Panc1 (cell line): Measurements from ENCODE around the gene OAT. TPM values are rescaled to one million over a fixed set of nuclear protein-coding genes. Genes with fewer than 3 reads are reported as not detected.

Experiments used
- ATAC-seq: fragments of 200-7000 bp; cut with Tn5 transposase; 2 replicates; pipeline ENCODE4 v1.9.1; 2020; ENCODE audit warnings: mild to moderate bottlenecking, moderate library complexity
- BruUV-seq: library from RNA; stranded (reverse); fragments of 400-500 nt; replicated peaks from 2 replicates; lab custom pipeline; 2021; lab: Mats Ljungman, UMichigan
- CTCF ChIA-PET: fragments of 300-600 bp; sonication (Branson Sonifier 250); formaldehyde crosslinking; loops from one replicate; lab custom pipeline; 2022; ENCODE audit warnings: antibody characterized with exemption; lab: Charles Lee
- POLR2A ChIA-PET: fragments of 300-600 bp; sonication (Branson Sonifier 250); formaldehyde crosslinking; loops from one replicate; lab custom pipeline; 2022; ENCODE audit warnings: antibody characterized with exemption; lab: Charles Lee
- DNase-seq: peaks from one replicate; pipeline ENCODE4 v3.0.0-alpha.2; 2010; ENCODE audit warnings: low read depth, low spot score
- H3K27ac ChIP-seq: 2 replicates; pipeline ENCODE4 v1.5.1; 2011; ENCODE audit warnings: mild to moderate bottlenecking, low read length, inconsistent platforms
- H3K27me3 ChIP-seq: fragments of 200-500 bp; sonication (Bioruptor generic); 2 replicates; pipeline ENCODE4 v1.6.0; 2014; ENCODE audit warnings: low read length, inconsistent platforms; ENCODE audit not compliant: control insufficient read depth, insufficient read depth
- H3K36me3 ChIP-seq: fragments of 200-500 bp; sonication (Bioruptor generic); 2 replicates; pipeline ENCODE4 v1.5.1; 2014; ENCODE audit warnings: inconsistent platforms, mild to moderate bottlenecking, low read length, moderate library complexity; ENCODE audit not compliant: control insufficient read depth, insufficient read depth
- H3K4me1 ChIP-seq: 2 replicates; pipeline ENCODE4 v1.5.1; 2011; ENCODE audit warnings: inconsistent platforms, mild to moderate bottlenecking, low read length, moderate library complexity; ENCODE audit not compliant: control insufficient read depth, insufficient read depth
- H3K4me3 ChIP-seq, 2 experiments: 2 replicates each; pipeline ENCODE4 v1.5.1; 2011 to 2012; ENCODE audit warnings: low read depth in 2 of 2, low read length in 2 of 2, mild to moderate bottlenecking in 2 of 2, inconsistent platforms in 1 of 2, moderate library complexity in 1 of 2
- H3K9me3 ChIP-seq: fragments of 200-500 bp; sonication (Bioruptor generic); 2 replicates; pipeline ENCODE4 v1.5.1; 2014; ENCODE audit warnings: low read depth, mild to moderate bottlenecking, inconsistent platforms, low read length, moderate library complexity; ENCODE audit not compliant: control insufficient read depth, insufficient read depth
- CTCF ChIP-seq: fragments of 450-650 bp; IDR thresholded peaks from 2 replicates; pipeline ENCODE4 v1.5.1; 2017; ENCODE audit warnings: mild to moderate bottlenecking
- POLR2AphosphoS5 ChIP-seq: IDR thresholded peaks from 2 replicates; pipeline ENCODE4 v1.6.1; 2012; ENCODE audit warnings: mild to moderate bottlenecking, low read depth, low read length, moderate library complexity
- REST ChIP-seq, 2 experiments: IDR thresholded peaks; 2 replicates each; pipeline ENCODE4 v1.6.1; 2011 to 2012; ENCODE audit warnings: low read depth in 2 of 2, control low read depth in 1 of 2, low read length in 1 of 2, mild to moderate bottlenecking in 1 of 2, moderate library complexity in 1 of 2; ENCODE audit not compliant: insufficient read depth in 1 of 2
- SIN3A ChIP-seq: IDR thresholded peaks from 2 replicates; pipeline ENCODE4 v1.6.1; 2012; ENCODE audit warnings: low read depth, mild to moderate bottlenecking, low read length, moderate library complexity, borderline replicate concordance; ENCODE audit not compliant: insufficient read depth
- TCF7L2 ChIP-seq: IDR thresholded peaks from 2 replicates; pipeline ENCODE4 v1.6.1; 2011; ENCODE audit warnings: mild to moderate bottlenecking, low read depth, low read length, inconsistent platforms
- in situ Hi-C: cut with HindIII; loops from 2 replicates; pipeline ENCODE4 v1.10.0; 2016; ENCODE audit warnings: low sequenced_read_pairs, low pct_unique_long_range_greater_than_20kb
- intact Hi-C: fragments of 100-400 bp; cut with micrococcal nuclease; formaldehyde crosslinking; loops from one replicate; pipeline ENCODE4 v1.10.0; 2022; ENCODE audit not compliant: unreplicated experiment
- total RNA-seq: library from RNA; stranded (reverse); gene quantifications from one replicate; pipeline ENCODE4 v1.2.1, GENCODE V29; 2021; ENCODE audit not compliant: unreplicated experiment

The OAT gene
- total RNA-seq, 1 experiment from 2014 or later = 166 TPM

- Histone ChIP-seq H3K27me3 (no peaks in the 10 kb centered on the region), H3K4me1 (no peaks in the 10 kb centered on the region; the same call in 1 of the 2 replicates), H3K27ac (no peak overlapping the region), H3K36me3 (no peaks in the 10 kb centered on the region), H3K9me3 (no peaks in the 10 kb centered on the region), H3K4me3 (no peak overlapping the region)
- ATAC-seq (no peak), DNase-seq (no peak)
- ChIA-PET CTCF (no interaction called here), POLR2A (no interaction called here)
- in situ Hi-C loops (no loop called here), intact Hi-C loops (no loop called here)
- TF ChIP-seq TCF7L2 = no peak
- TF ChIP-seq POLR2AphosphoS5 = no peak
- TF ChIP-seq REST (IDR thresholded peaks at IDR 0.05; ENCODE audit: insufficient read depth in 1 of 2, low read depth in 2 of 2, low read length in 1 of 2) = no peak
- TF ChIP-seq CTCF = no peak
- no peak for TF ChIP-seq SIN3A
- BruUV-seq = no TSS peak
These were observed 49.7 kb downstream of the OAT start for GRCh38 chr10:124369066-124369465.

GRCh38 chr10:124367936-124368335 lies 50.8 kb downstream of the OAT start:
- no peaks in the 10 kb centered on the region for H3K4me1 ChIP-seq
- no peak overlapping the region for H3K27ac ChIP-seq
- intact Hi-C loops = no loop called here
- no peaks in the 10 kb centered on the region for H3K27me3 ChIP-seq
- CTCF ChIA-PET = no interaction called here
- H3K36me3 ChIP-seq = no peaks in the 10 kb centered on the region
- in situ Hi-C loops = no loop called here
- ATAC-seq (no peak), DNase-seq (no peak)
- POLR2A ChIA-PET = no interaction called here
- no peak overlapping the region for H3K4me3 ChIP-seq
- no TSS peak for BruUV-seq
- H3K9me3 ChIP-seq = no peaks in the 10 kb centered on the region
- no peak for TF ChIP-seq SIN3A
- TF ChIP-seq CTCF = no peak
- TF ChIP-seq POLR2AphosphoS5 = no peak
- TF ChIP-seq TCF7L2 = no peak
- TF ChIP-seq REST (IDR thresholded peaks at IDR 0.05; ENCODE audit: insufficient read depth in 1 of 2, low read depth in 2 of 2, low read length in 1 of 2) = no peak
